HG03575 (cell line): ENCODE results near the gene ARHGAP4.

Experiments used
- ATAC-seq: cut with Tn5 transposase; IDR thresholded peaks from one replicate; pipeline ENCODE4 v1.9.1; 2021; ENCODE audit not compliant: unreplicated experiment, insufficient number of reproducible peaks, low FRiP score; ENCODE audit errors: extremely low read depth

Gene ARHGAP4

GRCh38 chrX:153965406-153965805 lies 39.3 kb upstream of the ARHGAP4 start:
- no peak for ATAC-seq

- no peak for ATAC-seq
Observed at GRCh38 chrX:153964105-153964504, 38.0 kb upstream of the ARHGAP4 start.

GRCh38 chrX:153963546-153963945 lies 37.5 kb upstream of the ARHGAP4 start:
- ATAC-seq: no peak

- ATAC-seq: no peak
Observed at GRCh38 chrX:153961292-153961691, 35.2 kb upstream of the ARHGAP4 start.

GRCh38 chrX:153960786-153961185 lies 34.7 kb upstream of the ARHGAP4 start:
- no peak for ATAC-seq

GRCh38 chrX:153960077-153960476 lies 34.0 kb upstream of the ARHGAP4 start:
- ATAC-seq: no peak

- ATAC-seq: no peak
Observed at GRCh38 chrX:153959649-153960048, 33.6 kb upstream of the ARHGAP4 start.

- ATAC-seq: no peak
Observed at GRCh38 chrX:153958605-153959004, 32.5 kb upstream of the ARHGAP4 start.

GRCh38 chrX:153957224-153957623 lies 31.2 kb upstream of the ARHGAP4 start:
- no peak for ATAC-seq

GRCh38 chrX:153956044-153956907 lies 30.2 kb upstream of the ARHGAP4 start:
- ATAC-seq: no peak

- no peak for ATAC-seq
Observed at GRCh38 chrX:153955228-153955732, 29.2 kb upstream of the ARHGAP4 start.

- ATAC-seq: no peak
Observed at GRCh38 chrX:153954558-153955227, 28.6 kb upstream of the ARHGAP4 start.

- ATAC-seq: no peak
Observed at GRCh38 chrX:153953892-153954557, 28.0 kb upstream of the ARHGAP4 start.

GRCh38 chrX:153953342-153953830 lies 27.3 kb upstream of the ARHGAP4 start:
- no peak for ATAC-seq

GRCh38 chrX:153952373-153953026 lies 26.4 kb upstream of the ARHGAP4 start:
- ATAC-seq: no peak

- ATAC-seq: no peak
Observed at GRCh38 chrX:153951683-153952372, 25.8 kb upstream of the ARHGAP4 start.

GRCh38 chrX:153950127-153950526 lies 24.1 kb upstream of the ARHGAP4 start:
- no peak for ATAC-seq
